NCI-H146 (cell line): ENCODE data around the gene P2RY8.
"Not testable (repeated sequence)": the region's sequence is repeated elsewhere in the genome, so short reads cannot be mapped to it uniquely, and the experiment has no call there.

Experiments
- DNase-seq: peaks from one replicate; lab custom pipeline; 2025; lab: John Stamatoyannopoulos, UW

Gene P2RY8

GRCh38 chrX:1464971-1465285 lies 72.1 kb downstream of the P2RY8 start:
- no peak for DNase-seq

- DNase-seq = no peak
These were observed 72.7 kb downstream of the P2RY8 start for GRCh38 chrX:1464041-1464970.

GRCh38 chrX:1463581-1463980 lies 73.4 kb downstream of the P2RY8 start:
- DNase-seq = no peak

- no peak for DNase-seq
These were observed 74.3 kb downstream of the P2RY8 start for GRCh38 chrX:1462596-1463251.

- no peak for DNase-seq
These were observed 74.9 kb downstream of the P2RY8 start for GRCh38 chrX:1462110-1462509.

- DNase-seq = no peak
These were observed 81.1 kb downstream of the P2RY8 start for GRCh38 chrX:1455948-1456280.

GRCh38 chrX:1453951-1454785 lies 82.8 kb downstream of the P2RY8 start:
- no peak for DNase-seq

- DNase-seq = no peak
These were observed 83.6 kb downstream of the P2RY8 start for GRCh38 chrX:1453395-1453783.

- no peak for DNase-seq
These were observed 84.2 kb downstream of the P2RY8 start, which contains the start of gene ASMTL for GRCh38 chrX:1452516-1453394. Gene ASMTL (minus strand): TSS chrX:1452909. CDS start chrX:1452840, 69 bp downstream.

GRCh38 chrX:1451661-1452515 lies 85.1 kb downstream of the P2RY8 start:
- no peak for DNase-seq

GRCh38 chrX:1451251-1451660 lies 85.7 kb downstream of the P2RY8 start:
- no peak for DNase-seq

GRCh38 chrX:1450361-1451161 lies 86.4 kb downstream of the P2RY8 start:
- DNase-seq = no peak

GRCh38 chrX:1449823-1450149 lies 87.2 kb downstream of the P2RY8 start:
- DNase-seq = no peak

- DNase-seq = no peak
These were observed 87.8 kb downstream of the P2RY8 start for GRCh38 chrX:1449036-1449822.

GRCh38 chrX:1448573-1449001 lies 88.4 kb downstream of the P2RY8 start:
- DNase-seq = not testable (repeated sequence)

GRCh38 chrX:1447969-1448572 lies 88.9 kb downstream of the P2RY8 start:
- not testable (repeated sequence) for DNase-seq

- DNase-seq = not testable (repeated sequence)
These were observed 89.7 kb downstream of the P2RY8 start for GRCh38 chrX:1446984-1447968.
